GM21576 (cell line): Measurements from ENCODE around the gene CTTNBP2.

Experiments
- ATAC-seq: cut with Tn5 transposase; IDR thresholded peaks from one replicate; pipeline ENCODE4 v1.9.1; 2021; ENCODE audit warnings: mild to moderate bottlenecking, moderate library complexity; ENCODE audit not compliant: unreplicated experiment

Gene CTTNBP2

DNA sequence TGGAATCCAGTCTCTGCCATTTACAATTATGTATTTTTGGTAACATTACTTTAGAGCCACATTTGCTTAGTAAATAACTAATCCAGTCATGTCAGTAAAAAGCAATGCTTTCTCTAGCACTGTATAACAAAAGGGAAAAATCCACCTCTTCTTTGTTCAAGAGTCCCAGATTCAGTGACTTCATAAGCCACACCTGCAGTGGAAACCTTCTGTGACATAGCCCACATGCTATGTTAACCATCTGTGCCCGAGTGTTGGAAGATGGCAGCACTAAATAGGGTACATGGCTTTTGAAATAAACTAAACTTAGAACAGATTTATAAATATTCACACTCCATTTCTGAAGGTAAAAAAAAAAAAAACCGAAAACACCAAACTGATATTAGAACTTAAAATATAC, 83.0 kb downstream of the CTTNBP2 start:
- no peak for ATAC-seq

DNA sequence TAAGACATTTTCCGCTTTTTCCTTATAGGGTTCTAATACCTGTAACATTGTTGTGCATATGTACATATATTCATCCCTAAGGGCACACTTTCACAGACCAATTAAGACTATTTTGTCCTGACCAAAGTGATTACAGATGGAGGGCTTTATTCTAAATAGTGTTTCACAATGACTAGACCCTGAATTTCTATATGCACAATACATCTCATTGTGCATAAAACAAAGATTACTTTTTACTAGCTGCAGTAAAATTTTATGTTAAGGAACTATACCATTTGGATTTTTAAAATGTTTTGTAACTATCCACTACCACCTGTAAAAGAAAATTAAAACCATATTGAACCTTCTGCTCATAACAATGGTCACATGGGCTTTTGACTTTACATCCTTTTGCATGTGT, 87.8 kb downstream of the CTTNBP2 start:
- no peak for ATAC-seq

DNA sequence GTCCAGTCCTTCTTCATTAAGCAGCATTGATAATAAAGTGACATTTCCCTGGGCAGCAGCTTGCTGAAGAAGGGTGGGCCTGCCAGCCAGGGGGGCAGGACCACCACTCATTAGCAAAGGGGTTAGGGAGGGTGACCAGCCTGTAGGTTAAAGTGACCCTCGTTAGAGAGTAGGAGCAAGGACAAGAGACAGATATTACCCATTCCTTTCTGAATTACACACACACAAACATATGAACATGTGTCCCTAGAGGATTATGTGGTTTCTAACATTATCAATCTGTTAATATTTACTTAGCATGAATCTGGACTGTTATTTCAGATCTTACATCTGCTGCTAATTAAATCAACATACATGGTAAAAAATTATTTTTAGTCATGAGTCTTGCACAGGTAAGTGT, 88.9 kb downstream of the CTTNBP2 start:
- ATAC-seq = no peak

DNA sequence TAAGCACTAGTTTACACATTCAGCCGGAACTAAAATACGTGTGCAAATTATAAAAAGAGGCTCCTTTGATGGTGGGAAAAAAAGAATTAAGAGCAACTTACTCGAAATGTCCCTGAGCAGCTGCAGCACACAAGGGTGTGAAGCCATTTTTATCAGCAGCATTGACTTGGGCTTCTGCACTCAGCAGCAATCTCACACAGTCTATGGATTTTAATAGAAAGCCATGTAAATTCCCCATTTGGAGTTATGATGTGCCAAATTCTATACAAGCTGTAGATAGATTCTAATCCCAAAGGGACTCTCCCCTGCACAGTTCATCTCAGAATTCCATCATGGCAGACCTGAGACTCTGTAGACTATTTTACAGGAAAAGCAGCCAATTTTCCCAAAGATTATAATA, 90.5 kb downstream of the CTTNBP2 start:
- no peak for ATAC-seq

DNA sequence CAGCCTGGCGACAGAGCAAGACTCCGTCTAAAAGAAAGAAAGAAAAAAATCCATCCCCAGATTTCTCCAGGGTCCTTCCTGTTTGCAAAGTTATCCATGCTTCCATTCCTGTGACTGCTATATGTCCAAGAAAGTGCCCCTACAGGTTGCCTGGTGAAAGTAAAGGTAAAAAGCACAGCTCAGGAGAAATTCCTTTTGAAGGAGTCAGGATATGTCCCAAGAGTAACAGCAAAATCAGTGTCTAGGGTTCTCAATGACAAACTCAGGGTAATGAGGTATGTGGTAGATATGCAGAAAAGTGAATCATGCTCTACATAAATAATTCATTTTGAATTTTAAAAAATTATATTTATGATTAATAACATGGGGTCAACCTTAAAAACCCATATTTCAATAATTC, 91.5 kb downstream of the CTTNBP2 start:
- no peak for ATAC-seq

DNA sequence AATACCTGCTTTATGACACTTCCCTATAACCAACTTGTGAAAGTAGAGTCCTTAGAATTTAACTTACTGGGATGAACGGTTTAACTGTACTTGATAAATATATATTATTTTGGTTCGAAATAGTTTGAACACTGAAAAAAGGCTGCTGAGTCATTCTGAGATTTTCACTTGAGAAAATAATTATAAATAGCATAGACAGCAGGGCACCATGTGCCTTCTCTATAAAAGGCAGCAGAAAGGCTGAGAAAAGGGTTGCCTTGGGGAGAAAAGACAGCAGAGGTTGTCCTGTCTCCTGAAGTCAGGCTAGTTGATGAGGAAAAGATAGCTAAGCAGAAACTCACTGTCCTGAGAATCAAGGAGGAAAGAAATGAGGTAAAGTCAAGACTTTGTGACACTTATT, 92.4 kb downstream of the CTTNBP2 start:
- ATAC-seq = peak; percentile 90

DNA sequence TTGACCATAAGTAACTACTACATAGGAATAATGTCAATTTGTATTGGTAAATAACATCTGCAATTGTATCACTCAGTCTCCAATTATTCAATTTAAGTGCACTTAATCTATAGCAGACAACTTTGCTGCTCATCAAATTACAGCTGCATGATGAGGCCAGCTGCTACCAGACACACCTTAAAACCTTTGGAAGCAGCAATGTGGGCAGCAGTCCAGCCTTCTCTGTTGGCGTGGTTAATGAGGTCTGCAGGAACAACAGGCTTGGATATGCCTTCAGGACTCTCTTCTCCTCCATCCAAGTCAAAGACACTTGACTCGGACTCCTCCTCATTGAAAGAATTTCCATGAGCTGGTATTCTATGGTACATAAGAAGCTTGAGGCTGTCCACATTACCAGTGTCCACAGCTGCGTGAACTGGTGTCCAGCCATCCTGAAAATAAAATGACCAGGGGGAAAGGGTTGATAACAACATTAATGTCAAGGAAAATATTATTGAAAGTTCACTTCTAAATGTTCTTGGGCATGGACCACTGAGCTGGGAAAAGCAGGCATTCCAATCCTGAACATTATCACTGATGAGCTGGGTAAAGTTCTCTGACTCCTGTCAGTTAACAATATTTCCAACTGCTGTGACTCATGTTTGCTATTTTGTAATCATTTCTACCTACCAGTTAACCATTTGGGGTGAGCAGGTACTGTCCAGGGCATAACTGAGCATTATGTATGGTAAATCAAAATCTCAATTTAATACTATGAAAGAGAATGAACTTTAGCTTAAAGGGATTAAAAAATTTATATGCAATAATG, 95.7 kb downstream of the CTTNBP2 start:
- ATAC-seq = no peak

DNA sequence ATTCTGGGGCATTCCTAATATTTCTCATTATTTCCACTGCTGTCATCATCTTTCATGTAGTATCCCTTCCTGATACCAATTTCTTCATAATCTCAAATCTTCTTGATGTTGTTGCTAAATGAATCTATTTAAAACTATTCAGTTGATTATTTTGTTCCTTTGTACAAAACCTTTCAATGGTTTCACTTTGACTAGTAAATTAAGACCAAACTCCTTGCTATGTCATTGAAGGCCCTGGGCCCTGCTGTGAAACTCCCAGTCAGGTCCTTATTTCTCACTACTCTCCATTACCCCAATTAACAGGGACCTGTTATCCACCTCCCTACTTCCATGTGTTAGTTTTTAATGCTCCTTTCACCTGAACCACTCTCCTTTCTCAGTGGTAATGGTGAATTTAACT, 97.0 kb downstream of the CTTNBP2 start:
- peak; percentile 30 for ATAC-seq

DNA sequence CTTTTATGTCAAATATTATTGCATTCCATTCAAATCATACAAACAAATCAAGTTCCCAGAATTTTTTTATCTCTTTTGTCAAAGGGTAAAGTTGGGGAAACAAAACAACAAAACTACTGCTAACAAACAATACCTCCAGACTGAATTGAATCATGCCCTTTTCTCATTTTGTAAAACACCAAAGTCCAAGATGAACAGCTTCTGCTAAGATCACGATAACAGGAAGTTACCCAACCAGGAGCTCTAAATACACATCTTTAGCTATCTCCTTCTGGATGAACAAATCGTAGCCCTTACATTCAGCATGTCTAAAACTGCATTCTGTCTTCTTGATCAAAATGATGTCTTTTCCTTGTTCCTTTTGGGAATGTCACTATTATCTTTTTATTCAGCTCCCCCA, 97.4 kb downstream of the CTTNBP2 start:
- no peak for ATAC-seq

DNA sequence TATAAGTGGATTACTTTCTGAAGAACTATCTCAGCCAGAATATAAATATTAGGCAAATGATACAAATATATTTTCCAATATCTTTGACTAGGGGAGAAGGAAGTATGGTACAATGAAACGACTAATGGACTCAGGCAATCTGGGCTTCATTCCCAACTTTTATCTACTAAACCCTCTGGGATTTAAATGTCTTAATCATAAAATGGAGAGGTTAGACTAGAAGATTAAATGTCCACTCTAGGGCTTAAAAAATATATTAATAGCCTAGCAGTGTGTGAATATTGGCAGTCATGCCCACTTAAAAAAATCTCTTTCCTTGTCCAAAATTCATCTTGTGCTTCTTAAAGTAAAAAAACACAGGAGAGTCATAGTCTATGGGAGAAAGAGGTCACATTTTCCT, 98.3 kb downstream of the CTTNBP2 start:
- no peak for ATAC-seq

DNA sequence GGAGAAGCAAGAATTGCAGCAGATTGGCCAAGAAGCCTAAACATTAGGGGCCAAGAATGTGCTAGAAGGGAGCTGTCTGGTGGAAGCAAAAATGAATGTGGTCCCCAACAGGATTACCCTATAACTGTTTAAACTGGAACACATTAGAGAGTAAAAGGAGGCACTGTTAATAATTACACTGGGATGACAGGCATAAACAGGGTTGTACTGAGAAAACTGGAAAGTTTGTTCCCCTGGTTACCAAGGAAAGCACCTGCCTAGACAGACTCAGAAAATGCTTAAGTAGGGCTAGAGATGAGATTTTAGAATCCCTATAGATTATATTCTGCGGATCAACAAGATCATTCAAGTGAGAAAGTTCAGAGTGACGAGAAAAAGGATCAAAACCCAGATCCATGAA, 100.8 kb downstream of the CTTNBP2 start:
- ATAC-seq = no peak

DNA sequence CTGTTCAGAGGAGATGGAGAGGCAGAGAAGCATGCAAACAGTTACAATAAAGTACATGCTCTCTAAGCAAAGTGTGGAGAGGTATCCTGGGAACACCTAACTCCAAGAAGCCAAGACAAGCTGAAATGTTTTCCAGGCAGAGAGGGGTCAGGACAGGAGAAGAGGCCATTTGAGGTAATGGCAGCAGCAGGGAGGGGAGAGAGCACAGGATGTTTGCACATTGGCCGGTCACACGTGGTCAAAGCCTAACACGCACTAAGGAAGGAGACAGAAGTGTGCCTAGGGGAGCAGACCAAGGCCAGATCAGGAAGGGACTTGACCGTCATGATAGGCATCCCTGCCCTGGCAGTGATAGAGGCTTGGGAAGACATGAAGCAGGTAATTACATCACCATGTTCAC, 101.5 kb downstream of the CTTNBP2 start:
- ATAC-seq = no peak

DNA sequence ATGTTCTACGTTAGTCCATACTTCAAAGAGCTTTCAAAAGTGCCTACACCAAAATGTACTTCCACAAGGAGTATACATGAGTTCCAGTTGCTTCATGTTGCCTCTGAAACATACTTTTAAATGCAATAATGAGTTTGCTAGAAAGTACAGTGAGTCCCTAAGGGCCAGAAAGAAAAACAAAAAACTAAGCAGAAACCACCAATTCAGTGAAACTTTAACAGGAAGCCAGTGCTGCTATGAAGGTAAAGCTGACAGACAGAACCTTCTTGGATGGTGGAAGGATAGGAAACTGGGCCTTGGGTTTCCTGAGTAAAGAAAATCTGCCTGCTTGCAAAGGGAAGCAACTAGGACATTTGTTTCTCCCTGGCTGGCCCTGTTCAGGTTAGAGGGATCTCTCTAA, 104.2 kb downstream of the CTTNBP2 start:
- peak; percentile 39 for ATAC-seq

DNA sequence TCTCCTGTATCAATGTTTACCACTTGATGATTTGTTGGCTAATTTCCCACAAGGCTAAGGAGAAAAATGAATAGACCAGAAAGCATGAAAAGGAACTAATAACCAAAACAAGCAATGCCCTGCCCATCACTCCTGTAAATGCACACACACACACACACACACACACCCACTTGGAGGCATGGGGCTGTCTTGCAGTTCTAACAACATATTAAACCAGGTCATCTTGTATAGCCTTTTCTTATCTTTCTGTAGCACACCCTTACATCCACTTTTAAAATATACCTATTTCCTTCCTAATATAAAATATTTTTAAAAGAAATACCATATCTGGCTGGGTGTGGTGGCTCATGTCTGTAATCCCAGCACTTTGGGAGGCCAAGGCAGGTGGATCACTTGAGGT, 105.3 kb downstream of the CTTNBP2 start:
- ATAC-seq = no peak

DNA sequence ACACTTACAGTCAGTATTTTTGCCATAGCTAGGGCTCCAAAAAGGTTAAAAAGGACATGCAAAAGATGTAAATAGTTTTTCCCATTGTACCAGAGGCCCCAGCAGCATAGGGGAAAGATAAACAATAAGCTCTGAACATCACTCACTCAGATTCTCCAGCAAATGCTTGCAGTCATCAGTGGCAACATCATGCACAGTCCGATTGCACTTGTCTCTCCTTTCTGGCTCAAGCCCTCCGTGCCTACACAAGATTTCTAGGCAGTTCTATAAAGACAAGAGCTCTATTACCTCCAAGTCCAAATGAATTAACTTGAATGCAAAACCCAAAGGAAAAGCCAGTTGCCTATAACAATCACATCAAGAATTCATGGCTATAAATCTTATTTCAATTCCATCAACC, 106.3 kb downstream of the CTTNBP2 start:
- ATAC-seq = no peak

DNA sequence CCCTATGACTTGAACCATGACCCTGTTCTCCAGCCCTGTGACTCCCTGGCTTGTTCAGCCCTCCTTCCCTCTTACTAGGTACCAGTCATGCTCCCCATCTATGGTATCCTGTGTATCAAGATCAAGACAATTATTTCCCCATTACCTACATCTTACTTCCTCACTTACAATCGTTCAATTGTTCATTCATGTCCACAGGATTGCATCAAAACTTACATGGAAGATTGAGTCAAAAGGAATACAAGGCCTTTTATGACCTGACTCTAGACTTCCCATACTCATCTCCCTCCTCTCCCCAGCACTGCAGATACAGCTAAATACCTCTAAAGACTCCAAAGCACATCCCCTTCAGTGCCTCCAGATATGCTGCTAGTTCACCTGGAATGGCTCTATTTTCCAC, 109.2 kb downstream of the CTTNBP2 start:
- ATAC-seq = no peak

DNA sequence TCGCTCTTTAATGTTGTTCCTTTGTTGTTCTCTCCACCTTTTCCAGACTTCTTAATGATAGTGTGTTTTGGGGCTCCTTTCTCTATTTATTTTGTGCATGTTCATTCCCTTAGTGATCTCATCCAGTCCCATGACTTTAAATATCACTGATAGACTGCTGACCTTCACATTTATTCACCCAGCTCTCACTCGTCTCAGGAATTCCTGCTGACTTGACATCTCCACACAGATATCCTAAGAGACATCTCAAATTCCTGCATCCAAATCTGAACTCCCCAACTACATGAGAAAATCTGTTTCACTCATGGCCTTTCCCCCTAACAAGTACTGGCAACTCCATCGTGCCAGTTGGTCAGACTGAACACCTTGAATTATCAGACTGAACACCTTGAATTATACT, 111.2 kb downstream of the CTTNBP2 start:
- no peak for ATAC-seq

DNA sequence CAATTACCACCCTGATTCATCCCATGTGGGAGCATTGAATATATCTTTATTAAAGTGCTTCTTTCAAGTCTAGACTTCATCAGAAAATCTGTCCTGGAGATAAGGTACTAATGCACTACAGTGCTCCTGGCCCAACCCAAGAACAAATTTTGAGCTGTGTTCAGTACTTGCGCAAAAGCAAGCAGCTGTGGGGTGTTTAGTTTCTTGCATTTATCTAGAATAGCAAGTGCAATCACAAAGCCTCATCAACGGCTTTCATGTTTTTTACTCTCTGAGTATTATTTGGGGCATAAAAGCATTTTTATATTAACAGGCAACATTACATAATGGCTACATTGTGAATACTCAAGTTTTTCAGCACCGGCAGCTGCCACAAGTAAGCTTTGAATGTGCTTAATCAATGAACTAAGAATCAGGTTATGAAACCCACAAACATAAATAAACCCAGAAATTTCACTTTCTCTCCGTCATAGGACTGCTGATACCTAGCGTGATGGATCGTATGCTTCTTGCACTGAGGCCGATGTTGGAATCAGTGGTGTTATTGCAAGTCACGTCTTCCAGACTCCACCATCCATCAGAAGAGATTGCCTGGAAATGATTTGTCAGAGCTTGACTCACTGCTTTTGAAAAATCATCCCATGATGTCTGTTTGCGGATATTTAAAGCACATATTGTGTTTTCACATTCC, 113.1 kb downstream of the CTTNBP2 start:
- ATAC-seq = no peak

DNA sequence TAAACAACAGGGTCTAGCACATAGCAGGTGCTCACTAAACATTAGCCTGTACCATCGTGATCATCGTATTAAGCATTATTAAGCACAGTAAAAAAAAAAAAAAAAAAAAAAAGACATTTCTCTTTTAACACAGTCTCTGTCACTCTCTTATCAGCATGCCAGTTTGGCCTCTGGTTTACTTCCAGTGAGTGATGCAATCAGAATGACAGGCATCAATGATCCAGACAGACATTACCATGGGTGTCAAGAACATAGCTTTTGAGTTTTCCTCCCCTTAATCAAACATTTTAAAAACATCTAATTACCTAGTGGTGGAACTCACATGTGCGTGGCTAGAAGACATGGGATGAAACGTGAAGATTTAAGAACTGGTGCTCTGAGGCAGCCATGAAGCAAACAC, 115.8 kb downstream of the CTTNBP2 start:
- ATAC-seq = no peak

DNA sequence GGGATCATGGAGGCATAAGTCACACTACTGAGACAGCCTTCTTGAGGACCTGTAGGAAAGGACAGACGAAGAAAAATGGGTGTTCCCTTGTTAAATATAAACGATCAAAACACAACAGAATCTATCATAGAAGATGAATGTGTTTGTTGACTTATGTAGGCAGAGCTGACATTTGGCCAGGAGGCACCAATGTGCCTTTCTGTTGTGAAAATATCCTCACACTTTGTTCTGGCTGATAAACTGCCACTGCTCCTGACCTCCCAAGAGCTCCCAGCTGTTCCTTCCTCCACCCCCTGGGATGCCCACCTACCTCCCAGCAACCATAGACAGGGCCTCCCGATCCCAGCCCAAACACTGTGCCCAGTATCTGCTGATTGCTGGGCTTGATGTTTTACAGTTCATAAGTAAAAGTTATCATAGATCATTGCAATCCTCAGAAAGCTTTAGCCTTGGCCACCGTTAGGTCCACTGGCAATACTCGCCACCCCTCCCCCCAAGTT, 116.6 kb downstream of the CTTNBP2 start:
- ATAC-seq = no peak

DNA sequence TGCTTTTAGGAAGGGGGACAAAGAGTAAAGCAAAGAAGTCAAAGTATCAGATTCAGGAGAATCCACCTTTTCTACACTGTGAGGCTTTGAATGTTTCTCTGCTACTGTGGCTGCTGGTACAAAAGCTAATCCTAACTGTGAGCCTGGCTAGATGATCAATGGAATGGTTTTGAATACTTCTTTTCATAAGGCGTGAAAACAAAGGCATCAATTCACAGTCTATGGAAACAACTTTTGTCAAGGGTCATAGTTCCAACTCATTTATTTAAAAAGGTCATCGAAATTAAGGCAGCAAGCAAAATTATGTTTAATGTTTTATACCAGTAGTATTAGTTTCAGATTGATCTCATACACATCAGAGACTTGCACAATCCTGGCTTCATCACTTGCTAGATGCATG, 118.1 kb downstream of the CTTNBP2 start:
- no peak for ATAC-seq

DNA sequence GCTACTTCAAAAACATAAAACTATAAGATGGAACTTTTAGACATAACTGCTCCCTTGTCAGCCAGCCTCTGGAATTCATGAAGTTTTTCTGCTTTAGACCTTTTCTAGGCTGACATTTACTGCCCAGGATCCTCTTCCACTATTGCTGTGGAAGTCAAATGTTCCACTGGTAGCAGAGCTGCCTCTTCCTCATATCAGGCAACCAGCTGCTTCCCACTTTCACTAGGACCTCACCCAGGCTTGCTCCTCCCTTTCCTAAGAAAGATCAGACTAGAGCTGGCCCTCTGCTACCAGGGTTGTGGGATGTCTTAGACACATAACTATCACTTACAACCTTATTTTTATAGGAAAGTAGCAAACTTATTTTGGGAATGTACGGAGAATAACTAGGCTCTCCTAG, 121.5 kb downstream of the CTTNBP2 start:
- no peak for ATAC-seq
